HG02981 (cell line): ENCODE data around the gene SNRPB.
A peak's percentile ranks its signal among the peaks of the same experiment; 100 is the strongest.
"Not testable (repeated sequence)": the region's sequence is repeated elsewhere in the genome, so short reads cannot be mapped to it uniquely, and the experiment has no call there.

Source experiments
- ATAC-seq: cut with Tn5 transposase; IDR thresholded peaks from one replicate; pipeline ENCODE4 v1.9.1; 2021; ENCODE audit warnings: mild to moderate bottlenecking, moderate library complexity; ENCODE audit not compliant: unreplicated experiment

The SNRPB gene

GRCh38 chr20:2470423-2471193, at the start of gene SNRPB:
SNRPB (minus strand) TSS chr20:2470789; CDS start chr20:2470690, 99 bp downstream.
- peak; percentile 95 for ATAC-seq

GRCh38 chr20:2519115-2519809, 48.7 kb upstream of the SNRPB start:
- ATAC-seq = no peak

GRCh38 chr20:2518558-2518957, 48.0 kb upstream of the SNRPB start:
- no peak for ATAC-seq

GRCh38 chr20:2518096-2518495, 47.5 kb upstream of the SNRPB start:
- no peak for ATAC-seq

GRCh38 chr20:2516399-2516798, 45.8 kb upstream of the SNRPB start:
- no peak for ATAC-seq

GRCh38 chr20:2515203-2515602, 44.6 kb upstream of the SNRPB start:
- no peak for ATAC-seq

GRCh38 chr20:2509794-2510193, 39.2 kb upstream of the SNRPB start:
- no peak for ATAC-seq

GRCh38 chr20:2509468-2509781, 38.8 kb upstream of the SNRPB start:
- no peak for ATAC-seq

GRCh38 chr20:2508631-2509467, 38.3 kb upstream of the SNRPB start, which contains the start of gene ZNF343:
ZNF343 (minus strand) TSS chr20:2508915; CDS start chr20:2493895, 15,020 bp downstream.
- peak; percentile 96 for ATAC-seq

GRCh38 chr20:2507875-2508630, 37.5 kb upstream of the SNRPB start:
- ATAC-seq = no peak

- ATAC-seq = no peak
These were observed 36.9 kb upstream of the SNRPB start for GRCh38 chr20:2507464-2507863.

GRCh38 chr20:2506426-2506825, 35.8 kb upstream of the SNRPB start:
- ATAC-seq = not testable (repeated sequence)

GRCh38 chr20:2504803-2505202, 34.2 kb upstream of the SNRPB start:
- ATAC-seq = not testable (repeated sequence)

- not testable (repeated sequence) for ATAC-seq
These were observed 32.3 kb upstream of the SNRPB start for GRCh38 chr20:2502808-2503384.

GRCh38 chr20:2485661-2486060, 15.1 kb upstream of the SNRPB start:
- ATAC-seq = no peak

GRCh38 chr20:2485080-2485479, 14.5 kb upstream of the SNRPB start:
- ATAC-seq = no peak

- ATAC-seq = no peak
These were observed 12.9 kb upstream of the SNRPB start for GRCh38 chr20:2483504-2483903.

- ATAC-seq = no peak
These were observed 9.8 kb upstream of the SNRPB start for GRCh38 chr20:2480381-2480780.

GRCh38 chr20:2476742-2477615, 6.4 kb upstream of the SNRPB start:
- no peak for ATAC-seq
